SU-DHL-6 (cell line): ENCODE data around the gene PARL.

Source experiments
- EZH2phosphoT487 ChIP-seq: fragments of 200-600 bp; sonication (generic), shearing (Covaris generic); conservative IDR thresholded peaks from 2 replicates; pipeline ENCODE4 v1.6.1; 2018; ENCODE audit warnings: mild to moderate bottlenecking, antibody characterized with exemption, low read length, moderate library complexity, mixed read lengths
- TF ChIP-seq, protein P1 (sequence below): fragments of 200-600 bp; sonication (generic); IDR thresholded peaks from one replicate; pipeline ENCODE4 v1.5.1; 2017; ENCODE audit warnings: antibody characterized with exemption, mild to moderate bottlenecking, low read length, moderate library complexity; ENCODE audit not compliant: insufficient read depth, poor library complexity, severe bottlenecking

DNA sequence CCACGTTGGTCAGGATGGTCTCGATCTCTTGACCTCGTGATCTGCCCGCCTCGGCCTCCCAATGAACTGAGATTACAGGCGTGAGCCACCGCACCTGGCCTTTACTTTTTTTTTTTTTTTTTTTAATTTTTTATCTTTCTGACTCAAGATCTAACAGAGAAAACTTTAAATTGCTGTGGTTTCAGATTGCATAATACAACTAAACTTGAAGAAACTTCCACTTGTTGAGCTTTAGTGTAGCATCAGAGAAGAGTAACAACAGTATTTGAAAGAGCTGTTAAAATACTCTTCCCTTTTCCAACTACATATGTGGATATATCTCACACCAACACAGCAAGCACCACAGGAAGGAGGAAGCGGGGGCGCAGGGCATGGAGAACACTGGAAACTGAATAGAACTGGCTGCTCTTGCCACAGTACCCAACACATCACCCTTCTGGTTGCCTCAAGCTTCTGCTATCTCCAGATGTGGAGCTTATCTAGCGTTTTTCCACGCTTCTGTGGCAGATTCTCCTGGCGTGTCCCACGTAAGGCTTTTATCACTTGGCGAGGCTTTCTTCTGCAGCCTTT is 104.7 kb downstream of the PARL start:
- TF ChIP-seq, protein P1, sequence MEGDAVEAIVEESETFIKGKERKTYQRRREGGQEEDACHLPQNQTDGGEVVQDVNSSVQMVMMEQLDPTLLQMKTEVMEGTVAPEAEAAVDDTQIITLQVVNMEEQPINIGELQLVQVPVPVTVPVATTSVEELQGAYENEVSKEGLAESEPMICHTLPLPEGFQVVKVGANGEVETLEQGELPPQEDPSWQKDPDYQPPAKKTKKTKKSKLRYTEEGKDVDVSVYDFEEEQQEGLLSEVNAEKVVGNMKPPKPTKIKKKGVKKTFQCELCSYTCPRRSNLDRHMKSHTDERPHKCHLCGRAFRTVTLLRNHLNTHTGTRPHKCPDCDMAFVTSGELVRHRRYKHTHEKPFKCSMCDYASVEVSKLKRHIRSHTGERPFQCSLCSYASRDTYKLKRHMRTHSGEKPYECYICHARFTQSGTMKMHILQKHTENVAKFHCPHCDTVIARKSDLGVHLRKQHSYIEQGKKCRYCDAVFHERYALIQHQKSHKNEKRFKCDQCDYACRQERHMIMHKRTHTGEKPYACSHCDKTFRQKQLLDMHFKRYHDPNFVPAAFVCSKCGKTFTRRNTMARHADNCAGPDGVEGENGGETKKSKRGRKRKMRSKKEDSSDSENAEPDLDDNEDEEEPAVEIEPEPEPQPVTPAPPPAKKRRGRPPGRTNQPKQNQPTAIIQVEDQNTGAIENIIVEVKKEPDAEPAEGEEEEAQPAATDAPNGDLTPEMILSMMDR, result no peak
- no peak for TF ChIP-seq EZH2phosphoT487
